Gastrocnemius medialis (tissue), 4 donors: ENCODE measurements around the gene CYREN. TPM values are rescaled to one million over a fixed set of nuclear protein-coding genes. Genes with fewer than 3 reads are reported as not detected.
A peak's percentile ranks its signal among the peaks of the same experiment; 100 is the strongest.

Source experiments
- ATAC-seq, 2 donors: fragments of 150-250 bp; one replicate each; pipeline ENCODE4 v1.9.1; 2016
- DNase-seq, 2 donors: peaks; one replicate each; pipeline ENCODE4 v3.0.0-alpha.2; 2019
- H3K27ac ChIP-seq, 4 donors: fragments of 200-600 bp; sonication (generic); 1 replicate in 1 of 4; 2 replicates in 3 of 4; pipeline ENCODE4 v1.5.1; 2016 to 2018; ENCODE audit warnings: mild to moderate bottlenecking in 2 of 4, moderate library complexity in 1 of 4
- H3K27me3 ChIP-seq, 3 donors: fragments of 200-600 bp; sonication (generic) in 2 of 3; 1 replicate in 1 of 3; 2 replicates in 2 of 3; pipeline versions ENCODE4 v1.5.1 to v1.6.0; 2016 to 2019; ENCODE audit warnings: mild to moderate bottlenecking in 1 of 3, moderate library complexity in 1 of 3
- H3K36me3 ChIP-seq, 2 donors: fragments of 200-600 bp; sonication (generic) in 1 of 2; one replicate each; pipeline ENCODE4 v1.5.1; 2017 to 2018
- H3K4me1 ChIP-seq, 2 donors: fragments of 200-600 bp; sonication (generic) in 1 of 2; one replicate each; pipeline ENCODE4 v1.5.1; 2016 to 2017; ENCODE audit warnings: mild to moderate bottlenecking in 2 of 2
- H3K4me3 ChIP-seq, 4 donors: fragments of 200-600 bp; sonication (generic) in 3 of 4; 1 replicate in 1 of 4; 2 replicates in 3 of 4; pipeline ENCODE4 v1.5.1; 2016 to 2019; ENCODE audit warnings: mild to moderate bottlenecking in 2 of 4
- H3K9me3 ChIP-seq, 3 donors: fragments of 200-600 bp; sonication (generic) in 2 of 3; 1 replicate in 1 of 3; 2 replicates in 2 of 3; pipeline ENCODE4 v1.5.1; 2016 to 2019
- CTCF ChIP-seq, 5 experiments: fragments of 450-650 bp in 3 of 5; fragments of 200-600 bp in 2 of 5; sonication (generic) in 2 of 5; IDR thresholded peaks in 4 of 5; conservative IDR thresholded peaks in 1 of 5; 1 replicate in 4 of 5; 2 replicates in 1 of 5; pipeline ENCODE4 v1.5.1; 2016 to 2019; ENCODE audit warnings: antibody characterized with exemption in 5 of 5, mild to moderate bottlenecking in 3 of 5, moderate library complexity in 3 of 5
- POLR2A ChIP-seq, 2 donors: fragments of 450-650 bp; IDR thresholded peaks; one replicate each; pipeline ENCODE4 v1.6.1; 2017; ENCODE audit warnings: antibody characterized with exemption in 2 of 2, mild to moderate bottlenecking in 2 of 2, moderate library complexity in 2 of 2
- in situ Hi-C, 4 donors: fragments of 200-750 bp; cut with MboI; loops; one replicate each; pipeline versions ENCODE4 v1.15.0 to v1.8.0; 2017; ENCODE audit warnings: low sequenced_read_pairs in 4 of 4
- intact Hi-C: fragments of 100-400 bp; cut with DNase I; formaldehyde crosslinking; loops from one replicate; pipeline ENCODE4 v1.15.1; 2023; ENCODE audit warnings: low total_unique reads
- total RNA-seq, 4 donors: library from RNA; depleted of rRNA; stranded (reverse); fragments of >200 nt; gene quantifications; one replicate each; pipeline versions ENCODE4 v1.1.0 to v1.2.3, GENCODE V29; 2016

Gene CYREN
- total RNA-seq, 4 donors from 2014 or later: 11.8 to 51.5 (median 20.4) TPM

DNA sequence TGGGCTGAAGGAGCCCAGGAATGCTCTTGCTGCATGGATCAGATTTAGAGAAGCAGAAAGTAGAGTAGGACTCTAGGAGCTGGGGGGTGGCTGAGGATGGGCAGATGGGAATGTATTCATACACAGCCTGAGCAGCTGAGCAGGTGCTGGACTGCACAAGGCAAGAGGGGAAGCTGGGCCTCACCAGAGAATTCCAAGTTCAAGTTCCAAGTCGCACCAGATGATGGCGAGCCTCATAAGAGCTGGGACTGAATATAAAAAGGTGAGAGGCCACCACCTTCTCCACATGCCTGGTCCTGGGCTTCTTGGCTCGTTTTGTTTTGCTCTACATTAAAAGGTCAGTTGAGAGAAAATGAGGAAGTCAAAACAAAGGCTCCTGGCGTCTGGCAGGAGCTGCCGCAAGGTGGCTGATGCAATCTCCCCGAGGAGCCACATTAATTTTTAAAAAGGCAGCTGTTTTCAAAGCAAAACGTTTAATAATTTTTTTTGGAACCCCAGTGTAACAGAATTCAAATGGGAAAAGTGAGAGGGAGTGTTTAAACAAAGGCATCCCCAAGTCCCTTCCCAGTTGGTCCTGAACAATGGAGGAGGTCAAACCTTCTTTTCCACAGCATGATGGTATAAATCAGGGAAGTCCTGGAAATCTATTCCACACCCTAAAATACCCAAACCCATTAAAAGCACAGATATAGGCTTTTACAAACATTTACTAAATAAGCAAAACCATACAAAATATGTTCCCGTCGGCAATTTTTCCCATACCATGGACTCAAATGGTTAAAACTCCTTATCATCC lies 9.5 kb downstream of the CYREN start:
- peak overlapping the region; percentile 93 to 97 (median 96) for H3K27ac ChIP-seq
- TF ChIP-seq CTCF (IDR thresholded peaks at IDR 0.05 in 4 of 5, conservative IDR thresholded peaks at IDR 0.05 in 1 of 5): peak in 2 of 5 experiments; percentile 7 to 18
- TF ChIP-seq POLR2A (IDR thresholded peaks at IDR 0.05): no peak
- H3K4me1 ChIP-seq: peaks cover 95 to 98% of the 10 kb centered on the region in 2 donors
- peak overlapping the region; percentile 4 to 26 (median 16) for H3K4me3 ChIP-seq
- DNase-seq: peak in 1 of 2 donors; percentile 38
- H3K9me3 ChIP-seq: no peaks in the 10 kb centered on the region
- in situ Hi-C loops: no loop called here
- no peaks in the 10 kb centered on the region for H3K27me3 ChIP-seq
- no peak for ATAC-seq
- intact Hi-C loops: no loop called here
- peaks cover 0 to 9% of the 10 kb centered on the region in 2 donors for H3K36me3 ChIP-seq

- ATAC-seq (no peak), DNase-seq (no peak)
- in situ Hi-C loops: no loop called here
- peaks cover 0 to under 1% of the 10 kb centered on the region in 2 donors for H3K36me3 ChIP-seq
- intact Hi-C loops: no loop called here
- TF ChIP-seq CTCF (IDR thresholded peaks at IDR 0.05 in 4 of 5, conservative IDR thresholded peaks at IDR 0.05 in 1 of 5): no peak
- peak overlapping the region; percentile 93 to 97 (median 96) for H3K27ac ChIP-seq
- peaks cover 91 to 98% of the 10 kb centered on the region in 2 donors for H3K4me1 ChIP-seq
- H3K4me3 ChIP-seq: peak overlapping the region; percentile 20 to 46 (median 24)
- no peaks in the 10 kb centered on the region for H3K9me3 ChIP-seq
- no peaks in the 10 kb centered on the region for H3K27me3 ChIP-seq
Measured at GRCh38 chr7:135160098-135160857, 10.2 kb downstream of the CYREN start.

DNA sequence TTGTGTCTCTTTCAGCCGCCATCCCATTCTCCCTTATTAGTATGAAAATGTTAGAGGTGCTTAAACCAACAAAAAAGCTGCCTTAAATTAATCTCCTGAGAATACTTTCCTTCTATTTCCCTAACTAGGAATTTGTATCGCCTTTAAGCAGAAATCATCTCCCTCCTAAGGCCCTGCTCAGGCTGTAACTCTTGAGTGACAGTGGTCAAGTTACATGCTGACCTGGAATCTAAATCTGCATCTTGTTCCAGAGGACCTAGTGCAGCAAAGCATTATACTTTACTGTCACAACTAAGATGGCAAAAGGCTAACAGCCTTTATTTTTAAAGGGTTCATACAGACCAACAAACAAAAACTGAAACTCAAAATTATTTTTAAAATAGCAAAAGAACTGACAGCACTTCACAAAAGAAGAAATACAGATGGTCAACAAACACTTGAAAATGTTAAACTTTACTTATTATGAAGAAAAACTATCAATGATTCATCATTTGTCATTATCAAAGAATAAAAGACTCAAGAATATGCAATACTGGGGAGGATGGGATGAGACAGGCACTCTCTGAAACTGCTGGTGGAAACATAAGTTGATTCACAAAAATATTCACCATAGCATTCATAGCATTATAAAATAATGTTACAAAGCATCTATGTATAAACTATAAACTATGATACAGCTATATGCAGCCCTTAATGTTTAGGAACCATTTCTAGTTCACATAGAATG lies 11.0 kb downstream of the CYREN start:
- Histone ChIP-seq H3K4me3 (peak overlapping the region; percentile 20 to 46 (median 40)), H3K36me3 (no peaks in the 10 kb centered on the region)

More for the DNA sequence above, 11.0 kb downstream of the CYREN start:
- Histone ChIP-seq H3K4me1 (peaks cover 89 to 96% of the 10 kb centered on the region in 2 donors), H3K27me3 (no peaks in the 10 kb centered on the region), H3K9me3 (no peaks in the 10 kb centered on the region), H3K27ac (peak overlapping the region; percentile 93 to 97 (median 96))
- intact Hi-C loops: loop anchor here (5.0 kb wide), 1 partner anchor 702 kb away; the partner anchor contains the start of gene AKR1B1
- TF ChIP-seq POLR2A (IDR thresholded peaks at IDR 0.05) (peak in 1 of 2 donors; percentile 25), CTCF (IDR thresholded peaks at IDR 0.05 in 4 of 5, conservative IDR thresholded peaks at IDR 0.05 in 1 of 5) (no peak)
- in situ Hi-C loops: no loop called here
- DNase-seq: peak in 1 of 2 donors; percentile 50
- peak; percentile 57 to 72 for ATAC-seq
